ENCODE measurements around the gene HOXB3.

The HOXB3 gene

DNA sequence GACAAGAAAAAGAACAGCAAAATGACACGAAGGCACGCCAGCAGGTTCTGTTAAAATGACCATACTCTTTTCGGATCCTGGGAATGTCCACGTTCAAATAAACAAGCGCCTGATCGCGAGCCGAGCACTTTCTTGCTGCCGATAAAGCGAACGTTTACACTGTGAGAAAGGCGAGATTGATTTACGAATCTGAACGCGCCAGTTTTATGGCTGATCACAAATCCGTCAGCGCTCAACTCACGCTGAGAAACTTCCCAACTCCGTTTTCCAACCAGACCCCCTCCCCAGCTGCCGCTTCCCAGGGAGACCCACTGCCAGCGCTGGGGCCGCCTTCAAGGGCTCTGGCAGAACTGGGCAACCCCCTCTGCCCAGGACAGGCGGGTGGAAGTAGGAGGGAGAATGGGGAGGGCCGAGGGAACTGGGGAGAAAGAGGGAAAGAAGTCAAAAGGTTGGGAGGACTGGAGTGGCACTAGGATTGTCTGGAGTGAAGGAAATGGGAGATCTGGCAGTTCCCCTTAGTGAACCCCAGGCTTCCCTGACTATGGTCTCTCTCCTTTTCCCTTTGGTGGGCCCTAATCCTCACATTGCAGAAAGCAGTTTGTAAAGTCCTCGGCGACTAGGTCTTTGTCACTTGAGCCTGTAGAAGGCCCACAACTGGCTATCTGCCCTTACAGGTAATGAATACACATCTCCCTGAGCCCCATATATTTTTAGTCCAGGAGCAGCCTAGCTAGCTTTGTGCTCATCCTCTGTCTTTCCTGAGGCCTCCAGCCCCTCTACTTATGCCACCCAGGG, 18.8 kb downstream of the HOXB3 start:
- no peak for DNase-seq

DNA sequence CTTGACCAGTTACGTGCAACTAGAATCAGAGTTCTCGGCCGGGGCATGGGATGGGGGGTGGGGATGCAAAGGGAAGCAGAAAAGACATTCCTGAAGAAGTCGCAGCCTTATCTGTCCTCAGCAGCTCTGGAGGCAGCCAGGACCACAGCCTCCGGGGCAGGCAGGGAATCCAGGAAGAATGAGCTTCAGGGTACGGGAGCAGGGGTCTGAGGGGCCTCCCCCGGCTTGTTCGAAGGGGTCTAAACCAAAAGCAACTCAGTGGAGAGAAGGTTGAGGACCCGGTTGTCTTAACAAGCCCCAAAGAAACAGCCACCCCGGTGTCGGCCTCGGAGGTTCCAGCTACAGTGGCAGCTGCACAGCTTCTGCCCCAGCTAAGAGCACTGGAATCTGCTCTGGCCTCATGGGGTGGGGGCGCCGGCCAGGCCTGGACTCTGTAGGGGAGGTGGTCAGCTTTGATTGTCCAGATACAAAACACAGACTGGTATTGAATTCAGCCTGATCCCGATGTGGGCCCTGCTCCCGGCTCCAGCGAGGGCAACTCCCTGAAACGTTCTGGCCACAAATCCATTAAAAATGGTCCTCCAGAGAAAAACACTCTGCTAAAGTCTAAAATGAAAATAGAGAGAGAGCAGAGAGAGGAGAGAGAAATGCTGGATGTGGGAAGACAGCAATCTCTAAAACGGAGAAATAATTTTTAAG, 19.6 kb downstream of the HOXB3 start:
- no peak for DNase-seq

DNA sequence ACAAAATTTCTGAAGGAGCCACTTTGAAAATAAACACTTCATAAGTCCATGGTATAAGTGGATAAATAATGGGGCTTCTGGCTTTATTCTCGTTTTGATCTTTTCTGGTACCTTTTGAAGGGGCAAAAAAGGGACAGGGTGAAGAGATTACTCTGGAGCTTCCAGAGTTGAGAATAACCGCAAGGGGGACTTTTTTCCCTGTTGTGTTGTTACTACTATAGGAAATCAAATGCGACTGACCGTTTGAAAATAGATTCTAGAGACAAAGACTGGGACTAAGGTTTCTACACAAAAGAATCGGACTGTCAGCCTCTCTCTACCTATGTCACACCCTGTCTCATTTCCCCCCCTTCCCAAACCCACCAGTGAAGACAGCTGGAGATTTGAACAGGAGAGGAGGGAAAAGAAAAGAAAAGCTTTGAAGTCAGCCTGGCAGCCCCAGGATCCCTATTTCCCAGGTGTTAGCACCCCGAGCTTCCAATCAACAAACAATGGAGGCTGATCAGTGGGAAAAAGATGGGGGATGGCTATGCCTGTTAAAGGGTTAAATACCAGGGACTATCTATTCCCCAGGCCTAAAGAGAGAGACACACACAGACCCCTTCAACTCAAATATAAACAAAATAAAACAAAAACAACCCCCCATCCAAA, 20.2 kb downstream of the HOXB3 start:
- no peak for DNase-seq

DNA sequence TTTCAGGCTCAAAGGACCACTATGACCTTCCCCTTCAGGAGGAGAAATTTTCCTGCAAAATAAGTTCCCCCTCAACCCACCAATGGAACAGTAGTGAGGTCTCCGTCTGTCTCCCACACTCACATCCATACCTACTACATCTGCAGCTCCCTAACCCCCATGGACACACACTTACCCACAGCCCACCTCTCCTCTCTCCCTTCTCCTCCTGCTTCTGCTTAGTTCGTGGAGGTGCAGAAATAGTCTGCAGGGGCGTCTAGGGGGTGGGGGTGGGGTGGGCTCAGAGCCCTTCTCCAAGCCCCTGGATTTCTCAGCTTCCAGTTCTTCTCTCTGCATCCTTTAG, 20.8 kb downstream of the HOXB3 start:
- DNase-seq: no peak

DNA sequence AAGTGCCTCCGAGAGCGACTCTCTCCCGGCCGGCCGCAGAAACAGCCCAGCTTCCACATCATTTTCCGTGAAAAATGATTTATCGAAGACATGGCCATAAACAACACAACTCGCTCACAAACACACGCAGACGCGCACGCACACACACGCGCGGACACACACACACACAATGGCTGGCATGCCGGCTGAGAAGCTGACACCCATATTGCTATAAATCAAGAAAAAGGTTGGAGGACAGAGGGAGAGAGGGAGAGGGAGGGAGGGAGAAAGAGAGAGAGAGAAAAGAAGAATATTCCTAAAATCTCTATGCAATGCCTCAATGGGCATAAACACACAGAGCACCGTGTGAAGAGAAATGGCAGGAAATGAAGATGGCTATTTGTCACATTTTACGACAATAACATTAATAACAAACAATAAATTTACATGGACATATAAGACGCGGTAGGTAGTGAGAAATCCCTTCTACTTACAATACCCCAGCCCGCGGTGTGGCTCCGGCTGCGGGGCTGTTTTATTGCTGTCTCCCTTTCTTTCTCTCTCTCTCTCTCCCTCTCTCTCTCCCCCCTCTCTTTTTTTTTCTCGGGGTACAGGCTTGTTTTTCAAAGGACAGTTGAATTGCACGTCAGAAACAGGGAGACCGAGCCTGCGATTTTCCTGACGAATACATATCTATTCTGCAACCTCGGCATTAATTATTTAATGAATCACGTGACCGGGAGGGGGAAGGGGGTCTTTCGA, 21.4 kb downstream of the HOXB3 start:
- no peak for DNase-seq

DNA sequence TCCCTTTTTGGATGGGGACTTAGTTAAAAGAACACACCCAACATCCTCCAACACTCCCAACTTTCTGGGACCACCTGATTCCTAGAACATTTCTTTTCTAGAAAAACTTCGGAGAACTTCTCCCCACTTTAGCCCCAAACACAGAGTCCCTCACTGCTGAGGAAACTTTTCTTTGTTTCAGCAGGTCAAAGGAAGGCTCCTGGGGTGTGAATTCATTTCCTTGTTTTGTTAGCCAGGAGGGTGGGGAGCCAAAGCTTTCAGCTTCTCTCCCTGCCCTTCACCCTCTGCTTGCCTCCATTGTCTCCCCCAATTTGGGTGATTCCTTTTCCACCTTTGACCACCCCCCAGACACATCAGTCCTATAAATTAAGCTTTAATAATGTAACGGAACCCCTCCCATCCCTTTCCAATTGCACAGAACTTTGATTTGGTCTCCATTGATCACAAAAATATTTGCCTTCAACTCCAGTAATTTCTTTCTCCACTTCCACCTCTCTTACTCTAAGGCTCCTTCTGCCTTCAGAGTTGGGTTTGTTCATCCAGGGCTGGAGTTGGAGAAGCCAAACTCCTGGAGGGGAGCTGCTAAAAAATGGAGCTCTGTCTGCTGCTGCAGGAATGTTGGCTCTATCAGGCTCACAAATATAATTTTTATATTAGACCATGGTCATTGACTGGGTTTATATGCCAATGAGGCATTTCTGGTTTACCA, 22.2 kb downstream of the HOXB3 start:
- no peak for DNase-seq

DNA sequence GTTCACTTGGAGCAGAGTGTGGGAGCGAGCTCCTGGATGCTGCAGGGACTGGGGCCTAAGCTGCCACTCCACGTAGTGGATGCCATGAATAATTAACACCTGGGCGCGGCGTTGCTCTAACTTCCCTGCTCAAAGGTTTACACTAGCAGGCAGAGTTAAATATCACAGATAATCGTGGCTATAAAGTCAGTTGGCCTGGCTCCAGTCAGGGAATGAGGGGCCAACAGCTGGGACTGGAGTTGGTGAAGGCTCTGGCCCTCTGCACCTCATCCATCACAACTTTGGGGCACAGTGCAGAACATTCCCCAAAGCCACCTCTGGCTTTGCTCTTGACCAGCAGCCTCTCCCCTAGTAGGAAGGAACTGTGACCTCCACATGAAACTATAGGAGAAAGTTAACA, 22.8 kb downstream of the HOXB3 start:
- DNase-seq: no peak

DNA sequence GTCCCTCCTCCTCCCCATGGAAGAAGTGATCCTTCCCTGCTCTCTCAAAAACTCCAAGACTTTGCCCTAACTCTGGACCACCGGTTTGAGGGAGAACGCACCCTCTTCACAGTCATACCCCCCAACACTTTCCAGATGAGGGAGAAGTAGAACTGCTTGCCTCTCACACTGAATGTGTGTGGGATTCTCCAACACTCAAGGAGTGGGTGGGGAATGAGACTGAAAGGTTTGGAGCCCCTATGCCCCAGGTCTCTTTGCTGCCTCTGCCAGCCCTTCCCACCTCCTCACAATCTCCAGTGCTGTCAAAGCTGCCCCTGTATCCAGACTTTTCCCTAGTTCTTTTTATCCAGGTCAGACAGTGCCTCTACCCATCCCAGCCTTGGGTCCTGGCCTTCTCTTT, 23.3 kb downstream of the HOXB3 start:
- DNase-seq: no peak

DNA sequence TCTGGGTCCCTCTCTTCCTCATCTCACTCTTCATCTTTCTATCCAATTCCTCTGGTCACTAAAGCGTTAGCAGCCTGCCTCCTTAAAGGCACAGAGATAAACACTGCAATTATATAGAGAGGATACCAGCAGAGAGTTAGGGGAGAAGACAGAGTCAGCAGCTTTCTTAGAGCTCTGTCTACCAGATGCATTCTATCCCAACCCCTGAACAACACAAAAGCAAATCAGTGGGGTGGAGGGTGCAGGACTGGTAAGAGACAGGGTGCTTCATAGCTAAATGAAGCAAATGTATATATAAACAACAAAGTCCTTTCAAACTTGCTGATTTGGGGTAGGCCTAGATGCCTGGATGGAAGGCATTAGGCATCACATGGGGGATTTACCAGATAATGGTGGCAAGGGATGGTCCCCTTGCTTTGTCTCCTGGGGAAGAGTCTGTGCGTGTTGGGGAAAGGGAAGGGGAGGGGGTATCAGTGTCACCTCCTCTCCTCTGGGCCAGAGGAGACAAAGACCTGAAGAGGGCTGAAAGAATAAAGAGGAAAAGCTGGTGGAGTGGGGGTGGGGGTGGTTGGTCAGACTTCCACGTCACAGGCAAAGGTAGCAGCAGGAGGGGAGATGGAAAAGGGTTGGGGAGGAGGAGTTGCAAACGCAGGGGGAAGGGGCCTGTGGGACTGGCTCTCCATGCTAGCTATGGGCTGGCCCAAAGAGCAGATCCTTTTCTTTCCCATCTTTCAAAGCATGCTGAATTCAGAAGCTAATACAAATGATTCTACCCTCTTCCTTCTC, 23.9 kb downstream of the HOXB3 start:
- DNase-seq: no peak

DNA sequence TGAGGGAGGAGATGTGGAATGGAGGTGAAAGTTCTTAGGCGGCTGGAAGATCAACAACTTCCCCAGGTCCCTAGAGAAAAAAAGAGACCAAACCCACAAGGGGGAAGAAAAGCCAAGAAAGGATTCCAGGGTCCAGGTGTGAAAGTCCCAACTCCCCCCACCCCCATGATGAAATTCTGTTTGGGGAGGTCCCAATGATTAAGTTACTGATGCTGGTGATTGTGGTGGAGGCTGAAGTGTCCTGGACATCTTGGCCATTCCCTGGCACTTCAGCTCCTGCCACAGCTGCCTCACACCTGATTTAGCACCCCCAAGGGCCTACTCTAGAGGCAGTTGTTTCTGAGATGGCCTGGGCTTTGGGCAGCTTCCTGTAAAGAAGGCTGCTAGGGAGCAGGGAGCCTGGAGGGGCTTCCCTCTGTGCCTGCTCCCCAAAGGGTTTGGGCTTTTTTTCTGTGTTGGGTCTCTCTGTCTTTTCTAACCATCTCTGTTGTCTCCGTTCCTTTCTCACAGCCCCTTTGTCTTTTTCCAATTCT, 25.0 kb downstream of the HOXB3 start:
- DNase-seq: no peak

DNA sequence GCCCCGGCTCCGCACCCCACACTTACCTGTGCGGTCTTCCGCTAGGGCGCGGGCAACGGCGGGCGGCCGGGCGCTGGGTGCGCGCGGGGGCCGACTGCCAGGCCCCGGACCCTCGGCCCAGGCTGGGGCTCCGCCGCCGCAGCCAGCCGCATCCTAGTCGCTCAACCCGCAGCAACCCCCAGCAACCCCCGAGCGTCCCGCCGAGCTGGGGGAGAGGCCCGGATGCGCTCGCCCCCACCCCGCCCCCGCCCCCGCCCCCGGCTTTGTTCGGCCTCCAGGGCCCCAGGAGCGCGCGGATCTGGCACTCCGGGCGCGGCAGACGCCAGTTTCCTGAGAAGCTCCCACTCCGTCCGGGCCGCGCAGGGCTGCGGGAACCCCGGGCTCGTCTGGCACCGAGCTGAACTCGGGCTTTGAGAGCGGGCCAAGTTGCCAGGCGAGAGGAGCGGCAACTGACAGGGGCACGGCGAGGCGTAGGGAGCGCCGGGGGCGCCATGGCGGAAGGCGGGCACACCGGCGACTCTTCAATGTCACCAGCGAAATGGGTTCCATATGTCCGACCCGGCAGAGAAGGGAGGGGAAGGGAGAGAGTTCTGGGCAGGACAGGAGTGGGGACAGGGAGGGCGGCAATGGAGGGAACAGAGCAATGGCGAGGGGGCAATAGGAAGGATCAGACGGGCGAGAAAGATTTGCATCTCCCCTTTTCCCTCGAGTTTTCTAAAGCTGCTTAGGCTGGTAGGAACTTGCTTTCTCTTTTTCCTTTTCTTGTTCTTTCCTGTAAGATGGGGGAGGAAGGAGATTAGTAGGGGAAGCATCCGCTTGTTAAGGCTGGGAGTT, 25.6 kb downstream of the HOXB3 start:
- no peak for DNase-seq

DNA sequence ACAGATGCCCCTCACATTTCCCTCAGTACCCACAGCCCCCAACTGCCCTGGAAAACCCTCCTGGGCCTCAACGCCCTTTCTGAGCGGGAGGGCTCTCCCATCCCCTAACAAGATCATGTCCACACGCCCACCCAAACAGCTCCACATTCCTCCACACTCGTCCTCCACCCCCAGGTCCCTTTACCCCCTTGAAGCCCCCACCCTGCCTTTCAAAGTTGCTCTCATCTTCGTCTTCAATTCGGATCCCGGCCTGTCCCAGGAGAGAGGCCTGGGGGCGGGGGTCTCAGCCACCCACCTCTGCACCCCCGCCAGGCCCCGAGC, 26.2 kb downstream of the HOXB3 start:
- no peak for DNase-seq

DNA sequence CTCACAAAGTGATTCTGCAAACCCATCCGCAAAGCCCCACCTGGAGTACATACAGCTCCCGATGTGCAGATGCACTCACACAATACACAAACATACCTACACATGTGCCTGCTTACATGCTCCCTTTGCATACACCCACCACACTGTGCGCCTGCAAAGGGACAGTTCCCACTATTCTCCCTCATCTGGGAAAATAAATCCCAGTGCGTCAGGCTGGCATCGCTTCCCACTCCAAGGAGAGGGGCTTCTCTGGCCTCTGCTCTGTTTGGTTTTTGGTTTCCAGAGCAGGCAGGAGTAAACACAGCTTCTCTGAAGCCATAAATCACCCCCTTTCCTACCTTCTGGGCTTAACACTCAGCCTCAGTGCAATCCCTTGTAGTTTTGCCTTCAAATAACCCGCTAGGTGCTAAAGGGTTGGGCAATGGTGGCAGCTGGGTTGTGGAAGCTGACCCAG, 26.6 kb downstream of the HOXB3 start:
- no peak for DNase-seq

DNA sequence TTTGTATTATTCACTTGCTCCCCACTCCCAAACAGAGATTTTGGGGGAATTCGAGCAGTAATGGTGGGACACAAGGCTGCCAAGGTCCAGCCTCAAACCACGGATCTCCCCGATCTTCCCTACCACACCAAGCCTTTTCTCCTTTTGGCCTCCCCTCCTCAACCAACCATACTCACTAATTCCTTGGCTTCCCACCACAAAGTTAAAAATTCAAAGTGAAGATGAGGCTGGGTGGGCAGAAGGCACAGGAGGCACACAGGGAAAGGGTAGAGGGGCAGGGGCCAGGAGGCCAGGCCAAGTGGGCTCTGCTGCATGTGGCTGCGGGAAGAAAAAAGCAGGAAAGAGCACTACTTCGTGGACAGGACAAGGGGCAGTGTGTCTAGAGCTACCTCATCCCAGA, 27.1 kb downstream of the HOXB3 start:
- no peak for DNase-seq

DNA sequence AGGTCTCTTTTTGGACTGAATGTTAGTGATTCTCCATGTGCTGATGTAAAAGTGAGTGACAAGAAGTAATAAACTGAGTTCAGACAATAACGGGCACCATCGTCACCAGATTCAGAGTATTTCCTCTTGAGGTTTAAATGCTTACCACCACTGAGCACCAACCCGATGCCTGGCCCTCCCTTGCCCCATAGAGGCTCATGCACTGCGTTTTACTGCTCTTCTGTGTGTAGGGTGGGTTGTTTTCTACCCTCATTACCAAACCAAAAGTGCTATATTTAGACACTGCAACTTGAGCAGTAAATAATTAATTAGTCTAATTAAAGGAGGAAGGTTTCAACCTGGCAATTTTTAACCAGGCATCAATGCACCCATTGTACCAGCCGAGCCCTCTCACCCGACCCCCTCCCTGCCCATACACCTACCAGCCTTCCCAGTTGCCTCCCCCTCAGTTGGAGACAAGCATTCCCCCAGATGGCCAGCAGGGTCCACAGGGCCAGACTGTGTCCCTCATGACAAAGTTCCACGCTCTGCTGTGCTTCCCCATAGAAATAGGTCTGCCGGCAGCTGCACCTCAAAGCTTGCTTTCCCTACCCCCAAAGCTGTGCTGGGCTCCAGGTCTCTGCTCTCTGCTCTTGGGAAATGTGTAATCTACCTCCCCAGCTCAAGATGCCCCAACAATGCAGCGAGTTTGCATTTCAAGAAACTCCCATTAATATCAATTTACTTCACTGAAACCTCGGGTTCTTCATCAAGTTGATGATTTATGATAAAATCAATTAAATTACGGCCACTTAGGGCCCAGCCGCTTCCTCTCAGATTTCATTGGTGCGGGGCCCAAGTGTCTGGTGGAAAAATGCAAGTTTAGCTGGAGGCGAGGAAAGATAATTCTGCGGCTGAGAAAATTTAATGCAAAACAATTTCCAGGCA, 27.9 kb downstream of the HOXB3 start:
- DNase-seq: no peak

DNA sequence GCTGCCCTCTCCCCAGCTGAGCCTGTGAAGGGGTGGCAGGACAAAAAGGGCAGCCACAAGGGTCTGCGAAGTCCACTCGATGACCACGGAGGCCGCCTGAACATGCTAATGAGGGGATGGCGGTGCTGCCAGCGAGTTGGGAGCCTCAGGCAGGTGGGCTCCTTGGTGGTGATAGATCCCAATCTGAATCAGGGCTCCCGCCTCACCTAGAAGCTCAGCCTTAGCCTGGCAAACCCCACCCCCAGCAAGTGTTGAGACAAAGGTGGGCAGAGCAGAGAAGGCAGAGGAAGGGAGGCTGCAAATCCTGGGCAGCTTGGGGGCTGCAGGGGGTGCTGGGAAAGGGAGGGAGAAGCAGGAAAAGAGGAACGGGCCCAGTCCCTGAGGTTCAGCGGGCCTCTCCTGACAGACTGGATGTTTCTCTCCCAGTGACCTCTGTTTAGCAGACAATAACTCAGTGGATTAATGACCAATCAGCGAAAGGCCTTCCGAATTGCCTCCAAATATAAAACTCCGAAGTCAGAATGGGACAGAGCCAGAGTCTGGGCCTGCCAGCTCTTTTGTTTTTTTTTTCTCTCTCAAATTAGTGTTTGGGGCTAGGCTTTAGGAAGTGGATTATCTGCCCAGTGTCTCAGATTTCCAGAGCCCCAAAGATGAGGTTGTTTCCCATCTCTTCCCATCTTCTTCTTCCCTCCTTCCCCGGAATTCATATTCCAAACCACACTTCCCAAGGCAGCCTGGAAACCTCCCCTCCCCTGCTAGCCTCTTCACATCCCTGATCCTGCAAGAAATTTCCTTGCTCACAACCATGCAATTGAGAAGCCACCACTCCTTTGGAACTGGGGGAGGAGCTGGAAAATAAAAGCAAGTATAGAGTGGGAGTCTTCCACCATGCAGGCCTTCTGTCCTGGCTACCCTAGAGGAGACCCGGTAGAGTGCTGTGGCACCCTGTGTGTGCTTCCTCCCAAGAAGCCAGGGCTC, 29.9 kb downstream of the HOXB3 start:
- no peak for DNase-seq

Data from amygdala (tissue), 56 donors.